ENCODE results near the gene TKTL2. TPM values are rescaled to one million over a fixed set of nuclear protein-coding genes. Genes with fewer than 3 reads are reported as not detected.
"Not testable (repeated sequence)": the region's sequence is repeated elsewhere in the genome, so short reads cannot be mapped to it uniquely, and the experiment has no call there.

Gene TKTL2
- total and polyA plus RNA-seq, 4 donors, result not detected

GRCh38 chr4:163470391-163470790, 3.2 kb downstream of the TKTL2 start:
- ATAC-seq (ENCODE audit: low FRiP score) (no peak), DNase-seq (no peak)
- Histone ChIP-seq H3K9me3 (ENCODE audit: control insufficient read depth, low read length) (no peaks in the 10 kb centered on the region), H3K27me3 (ENCODE audit: control insufficient read depth in 1 of 2, insufficient read depth in 2 of 2, low read length in 1 of 2) (no peaks in the 10 kb centered on the region), H3K36me3 (ENCODE audit: control insufficient read depth in 1 of 2, insufficient read depth in 2 of 2, low read length in 1 of 2) (no peaks in the 10 kb centered on the region), H3K4me1 (ENCODE audit: control insufficient read depth in 1 of 2, insufficient read depth in 2 of 2, low read length in 2 of 2) (no peaks in the 10 kb centered on the region), H3K27ac (ENCODE audit: low read depth in 1 of 2, low read length in 2 of 2) (no peak overlapping the region), H3K4me3 (ENCODE audit: low read length in 2 of 2) (no peak overlapping the region)
- intact Hi-C loops (cut with DNase I), result no loop called here
- WGBS, 2 donors, result 83 to 86% methylated on average over 3 of the region's 3 CpGs

GRCh38 chr4:163467082-163467770, 6.3 kb downstream of the TKTL2 start:
- intact Hi-C loops (cut with DNase I), result no loop called here
- Histone ChIP-seq H3K4me1 (ENCODE audit: control insufficient read depth in 1 of 2, insufficient read depth in 2 of 2, low read length in 2 of 2) (no peaks in the 10 kb centered on the region), H3K9me3 (ENCODE audit: control insufficient read depth, low read length) (no peaks in the 10 kb centered on the region), H3K4me3 (ENCODE audit: low read length in 2 of 2) (no peak overlapping the region), H3K27ac (ENCODE audit: low read depth in 1 of 2, low read length in 2 of 2) (no peak overlapping the region), H3K36me3 (ENCODE audit: control insufficient read depth in 1 of 2, insufficient read depth in 2 of 2, low read length in 1 of 2) (no peaks in the 10 kb centered on the region), H3K27me3 (ENCODE audit: control insufficient read depth in 1 of 2, insufficient read depth in 2 of 2, low read length in 1 of 2) (no peaks in the 10 kb centered on the region)
- ATAC-seq (ENCODE audit: low FRiP score) (no peak), DNase-seq (no peak)
- WGBS, 2 donors, result 72 to 76% methylated on average over 4 of the region's 4 CpGs

DNA sequence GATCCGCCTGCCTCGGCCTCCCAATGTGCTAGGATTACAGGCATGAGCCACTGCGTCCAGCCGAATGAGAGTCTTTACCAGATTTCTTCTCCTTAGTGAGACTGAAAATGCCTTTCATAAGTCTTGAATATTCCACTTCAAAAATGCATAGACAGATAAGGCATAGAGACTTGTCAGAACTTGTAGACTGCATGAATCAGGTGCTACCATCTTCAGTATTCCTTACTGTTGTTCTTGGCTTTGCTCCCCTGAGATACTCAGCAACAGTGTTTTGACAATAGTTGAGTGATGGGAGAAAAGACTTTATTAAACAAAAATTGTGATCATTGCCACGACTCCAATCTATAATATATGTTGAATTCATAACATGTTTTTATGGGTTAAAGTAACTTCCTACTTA, 11.0 kb downstream of the TKTL2 start:
- H3K9me3 ChIP-seq (ENCODE audit: control insufficient read depth, low read length), result no peaks in the 10 kb centered on the region
- 82 to 85% methylated on average over 5 of the region's 5 CpGs for WGBS, 2 donors
- H3K4me1 ChIP-seq (ENCODE audit: control insufficient read depth in 1 of 2, insufficient read depth in 2 of 2, low read length in 2 of 2), result no peaks in the 10 kb centered on the region
- H3K27me3 ChIP-seq (ENCODE audit: control insufficient read depth in 1 of 2, insufficient read depth in 2 of 2, low read length in 1 of 2), result no peaks in the 10 kb centered on the region
- intact Hi-C loops (cut with DNase I), result no loop called here
- no peak for ATAC-seq (ENCODE audit: low FRiP score)
- H3K36me3 ChIP-seq (ENCODE audit: control insufficient read depth in 1 of 2, insufficient read depth in 2 of 2, low read length in 1 of 2), result no peaks in the 10 kb centered on the region
- no peak for DNase-seq
- H3K4me3 ChIP-seq (ENCODE audit: low read length in 2 of 2), result no peak overlapping the region
- H3K27ac ChIP-seq (ENCODE audit: low read depth in 1 of 2, low read length in 2 of 2), result no peak overlapping the region

DNA sequence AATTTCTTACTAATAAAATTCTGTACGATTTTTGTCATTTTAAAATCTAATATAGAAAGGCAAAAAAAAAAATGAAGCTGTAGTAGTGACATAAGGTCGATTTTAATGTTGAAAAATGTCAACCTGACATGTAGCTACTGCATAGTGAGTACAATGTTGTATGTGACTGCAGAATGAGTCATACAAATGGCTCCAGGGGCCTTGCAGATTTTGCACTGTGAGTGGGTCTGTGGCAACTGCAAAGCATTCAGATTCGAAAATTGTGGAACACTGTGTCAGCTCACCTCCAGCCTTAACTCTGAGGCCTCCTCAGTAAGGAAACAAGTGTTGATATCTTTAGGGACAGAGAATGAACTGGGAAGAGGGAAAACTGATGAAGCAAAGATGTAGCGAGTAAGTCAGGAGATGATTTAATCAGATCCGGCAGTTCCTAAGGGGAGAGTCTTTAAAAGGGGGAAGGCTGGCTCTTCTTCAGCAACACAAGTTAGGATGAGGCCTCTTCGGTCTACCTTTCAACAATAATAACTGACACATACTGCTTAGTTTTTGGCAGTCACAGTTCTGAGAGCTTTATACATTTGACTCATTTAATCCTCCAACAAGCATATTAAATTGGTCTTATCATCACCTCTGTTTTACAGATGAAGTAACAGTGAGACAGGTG, 24.9 kb downstream of the TKTL2 start:
- DNase-seq (no peak), ATAC-seq (ENCODE audit: low FRiP score) (no peak)
- Histone ChIP-seq H3K9me3 (ENCODE audit: control insufficient read depth, low read length) (no peaks in the 10 kb centered on the region), H3K4me1 (ENCODE audit: control insufficient read depth in 1 of 2, insufficient read depth in 2 of 2, low read length in 2 of 2) (no peaks in the 10 kb centered on the region), H3K27me3 (ENCODE audit: control insufficient read depth in 1 of 2, insufficient read depth in 2 of 2, low read length in 1 of 2) (no peaks in the 10 kb centered on the region), H3K4me3 (ENCODE audit: low read length in 2 of 2) (no peak overlapping the region), H3K36me3 (ENCODE audit: control insufficient read depth in 1 of 2, insufficient read depth in 2 of 2, low read length in 1 of 2) (no peaks in the 10 kb centered on the region), H3K27ac (ENCODE audit: low read depth in 1 of 2, low read length in 2 of 2) (no peak overlapping the region)
- 68 to 72% methylated on average over 6 of the region's 6 CpGs for WGBS, 2 donors
- intact Hi-C loops (cut with DNase I), result no loop called here

- Histone ChIP-seq H3K4me3 (ENCODE audit: low read length in 2 of 2) (no peak overlapping the region), H3K36me3 (ENCODE audit: control insufficient read depth in 1 of 2, insufficient read depth in 2 of 2, low read length in 1 of 2) (no peaks in the 10 kb centered on the region), H3K9me3 (ENCODE audit: control insufficient read depth, low read length) (no peaks in the 10 kb centered on the region), H3K27ac (ENCODE audit: low read depth in 1 of 2, low read length in 2 of 2) (no peak overlapping the region), H3K27me3 (ENCODE audit: control insufficient read depth in 1 of 2, insufficient read depth in 2 of 2, low read length in 1 of 2) (no peaks in the 10 kb centered on the region), H3K4me1 (ENCODE audit: control insufficient read depth in 1 of 2, insufficient read depth in 2 of 2, low read length in 2 of 2) (no peaks in the 10 kb centered on the region)
- ATAC-seq (ENCODE audit: low FRiP score), result no peak
- 0 to 6% methylated on average over 1 of the region's 1 CpG for WGBS, 2 donors
- intact Hi-C loops (cut with DNase I), result no loop called here
- no peak for DNase-seq
These were observed 26.1 kb downstream of the TKTL2 start for GRCh38 chr4:163447481-163447880.

DNA sequence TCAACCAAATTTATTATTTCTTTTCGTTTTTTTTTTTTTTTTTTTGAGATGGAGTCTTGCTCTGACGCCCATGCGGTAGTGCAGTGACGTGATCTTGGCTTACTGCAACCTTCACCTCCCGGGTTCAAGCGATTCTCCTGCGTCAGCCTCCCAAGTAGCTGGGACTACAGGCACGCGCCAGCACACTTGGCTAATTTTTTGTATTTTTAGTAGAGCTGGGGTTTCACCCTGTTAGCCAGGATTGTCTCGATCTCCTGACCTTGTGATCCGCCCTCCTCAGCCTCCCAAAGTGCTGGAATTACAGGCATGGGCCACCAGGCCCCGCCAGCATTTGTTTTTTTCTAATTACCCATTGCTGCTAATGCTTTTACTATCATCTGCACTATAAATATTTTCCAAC, 26.5 kb downstream of the TKTL2 start:
- H3K4me1 ChIP-seq (ENCODE audit: control insufficient read depth in 1 of 2, insufficient read depth in 2 of 2, low read length in 2 of 2); intact Hi-C loops (cut with DNase I); H3K4me3 ChIP-seq (ENCODE audit: low read length in 2 of 2); H3K36me3 ChIP-seq (ENCODE audit: control insufficient read depth in 1 of 2, insufficient read depth in 2 of 2, low read length in 1 of 2); H3K27ac ChIP-seq (ENCODE audit: low read depth in 1 of 2, low read length in 2 of 2); H3K27me3 ChIP-seq (ENCODE audit: control insufficient read depth in 1 of 2, insufficient read depth in 2 of 2, low read length in 1 of 2); H3K9me3 ChIP-seq (ENCODE audit: control insufficient read depth, low read length): not testable (repeated sequence)
- ATAC-seq (ENCODE audit: low FRiP score) (peak; percentile 48), DNase-seq (peak in 1 of 2 donors; percentile 66)
- 71 to 74% methylated on average over 12 of the region's 12 CpGs for WGBS, 2 donors

DNA sequence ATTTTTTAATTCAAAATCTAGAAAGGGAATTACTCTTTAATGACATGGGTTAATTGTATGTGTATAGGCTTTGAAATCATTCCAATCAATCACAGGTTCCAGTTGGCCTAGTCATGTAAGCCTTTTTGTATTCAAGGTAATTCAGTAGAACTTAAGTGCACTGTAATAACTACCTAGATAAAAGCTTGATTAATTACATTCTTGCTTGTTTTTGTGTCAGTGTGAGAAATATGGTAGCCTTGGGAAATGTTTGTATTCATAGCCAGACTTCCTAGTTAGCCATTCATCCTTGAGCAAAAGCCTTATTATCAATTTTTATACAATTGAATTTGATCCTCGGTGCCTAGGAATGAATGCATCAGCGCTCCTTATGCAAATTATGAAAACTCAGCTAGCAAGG, 33.5 kb downstream of the TKTL2 start:
- DNase-seq (no peak), ATAC-seq (ENCODE audit: low FRiP score) (no peak)
- Histone ChIP-seq H3K4me1 (ENCODE audit: control insufficient read depth in 1 of 2, insufficient read depth in 2 of 2, low read length in 2 of 2) (no peaks in the 10 kb centered on the region), H3K36me3 (ENCODE audit: control insufficient read depth in 1 of 2, insufficient read depth in 2 of 2, low read length in 1 of 2) (no peaks in the 10 kb centered on the region), H3K4me3 (ENCODE audit: low read length in 2 of 2) (no peak overlapping the region), H3K27me3 (ENCODE audit: control insufficient read depth in 1 of 2, insufficient read depth in 2 of 2, low read length in 1 of 2) (no peaks in the 10 kb centered on the region), H3K27ac (ENCODE audit: low read depth in 1 of 2, low read length in 2 of 2) (no peak overlapping the region), H3K9me3 (ENCODE audit: control insufficient read depth, low read length) (no peaks in the 10 kb centered on the region)
- intact Hi-C loops (cut with DNase I), result no loop called here
- 89 to 91% methylated on average over 2 of the region's 2 CpGs for WGBS, 2 donors
